C1 segment of cervical spinal cord (tissue), 14 donors: ENCODE data around the gene MIER1.

ENCODE experiments used
- DNase-seq, 14 donors: peaks; one replicate each; lab custom pipeline; 2025; lab: John Stamatoyannopoulos, UW

Gene MIER1

GRCh38 chr1:66996018-66996682, 71.4 kb downstream of the MIER1 start:
- DNase-seq, result peak in 8 of 14 donors; percentile 2 to 41 (median 27)

- no peak for DNase-seq
These were observed 74.2 kb downstream of the MIER1 start for GRCh38 chr1:66998972-66999371.

- no peak for DNase-seq
These were observed 75.0 kb downstream of the MIER1 start for GRCh38 chr1:66999640-67000400.

GRCh38 chr1:67001682-67002425, 77.1 kb downstream of the MIER1 start:
- no peak for DNase-seq

GRCh38 chr1:67004176-67004575, 79.4 kb downstream of the MIER1 start:
- DNase-seq, result no peak

- DNase-seq, result peak in 7 of 14 donors; percentile 1 to 35 (median 12)
These were observed 80.3 kb downstream of the MIER1 start for GRCh38 chr1:67005068-67005467.

GRCh38 chr1:67009792-67010191, 85.0 kb downstream of the MIER1 start:
- DNase-seq, result no peak

- DNase-seq, result no peak
These were observed 88.8 kb downstream of the MIER1 start for GRCh38 chr1:67013573-67013972.

- DNase-seq, result no peak
These were observed 93.8 kb downstream of the MIER1 start for GRCh38 chr1:67018574-67018973.

- DNase-seq, result no peak
These were observed 94.3 kb downstream of the MIER1 start for GRCh38 chr1:67019121-67019520.

GRCh38 chr1:67019600-67020136, 94.9 kb downstream of the MIER1 start:
- DNase-seq, result peak in 6 of 14 donors; percentile 3 to 39 (median 10)

- no peak for DNase-seq
These were observed 95.5 kb downstream of the MIER1 start for GRCh38 chr1:67020304-67020703.

- DNase-seq, result no peak
These were observed 96.0 kb downstream of the MIER1 start for GRCh38 chr1:67020765-67021164.

GRCh38 chr1:67029472-67029871, 104.7 kb downstream of the MIER1 start:
- no peak for DNase-seq

- DNase-seq, result no peak
These were observed 106.5 kb downstream of the MIER1 start for GRCh38 chr1:67031121-67031858.

GRCh38 chr1:67031859-67032247, 107.1 kb downstream of the MIER1 start:
- no peak for DNase-seq
